Esophagus muscularis mucosa (tissue), 4 donors: ENCODE results near the gene ITM2A.

ENCODE experiments used
- EP300 ChIP-seq: sonication (generic); formaldehyde crosslinking; IDR thresholded peaks from one replicate; pipeline ENCODE4 v1.6.1; 2017; ENCODE audit warnings: antibody characterized with exemption
- POLR2A ChIP-seq: fragments of 450-650 bp; IDR thresholded peaks from one replicate; pipeline ENCODE4 v1.6.1; 2017; ENCODE audit warnings: antibody characterized with exemption, moderate library complexity, mild to moderate bottlenecking, low read depth
- POLR2AphosphoS5 ChIP-seq, 2 donors: sonication (generic); formaldehyde crosslinking; IDR thresholded peaks; one replicate each; pipeline ENCODE4 v1.6.1; 2017; ENCODE audit warnings: antibody characterized with exemption in 2 of 2
- TF ChIP-seq, protein P1 (sequence below), 3 experiments: fragments of 200-600 bp in 2 of 3; fragments of 450-650 bp in 1 of 3; sonication (generic) in 2 of 3; IDR thresholded peaks; one replicate each; pipeline ENCODE4 v1.5.1; 2017 to 2019; ENCODE audit warnings: antibody characterized with exemption in 3 of 3, mild to moderate bottlenecking in 2 of 3, moderate library complexity in 1 of 3

DNA sequence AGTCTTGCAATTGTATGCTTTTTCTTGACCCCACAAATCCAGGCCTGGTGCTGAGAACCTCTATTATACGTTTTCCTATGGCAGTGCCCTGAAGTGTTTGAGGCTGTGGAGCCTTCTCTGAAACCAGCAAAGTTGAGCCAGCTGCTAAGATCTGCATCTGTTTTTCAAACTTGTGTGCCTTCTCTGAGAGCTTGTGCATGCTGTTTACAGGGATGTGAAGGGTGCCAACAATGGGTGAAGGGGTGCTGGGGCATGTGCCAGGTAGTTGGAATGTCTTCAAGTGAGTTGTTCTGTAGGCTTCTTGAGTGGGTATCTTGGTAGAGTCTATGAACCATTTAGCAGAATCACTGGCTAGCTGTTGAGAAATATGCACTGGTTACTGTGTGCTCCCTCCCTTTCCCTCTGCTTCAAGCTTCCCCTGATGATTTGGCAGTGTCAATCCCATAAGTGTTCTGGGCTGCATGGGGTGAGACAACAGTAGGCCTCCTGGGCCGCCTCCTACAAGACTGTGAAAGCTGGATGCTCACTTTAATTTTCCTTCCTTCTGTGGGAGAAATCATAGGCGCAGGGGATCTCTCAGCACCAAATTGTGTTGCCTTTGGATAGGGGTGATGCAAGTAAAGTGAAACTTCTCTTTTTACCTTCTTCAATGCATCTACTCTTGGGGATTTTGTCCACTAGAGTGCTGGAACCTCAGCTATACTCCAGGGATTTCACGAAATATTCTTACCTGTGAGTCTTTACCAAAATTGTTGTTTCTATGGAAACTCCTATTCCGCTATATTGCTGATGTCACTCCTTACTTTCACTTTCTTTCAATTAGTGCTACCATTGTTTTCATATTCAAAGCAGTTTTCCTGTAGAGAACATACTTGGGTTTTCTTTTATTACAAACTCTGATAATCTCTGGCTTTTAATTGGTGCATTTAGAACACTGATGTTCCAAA, 30.0 kb downstream of the ITM2A start:
- TF ChIP-seq EP300 (no peak), POLR2A (no peak), POLR2AphosphoS5 (IDR thresholded peaks at IDR 0.05) (no peak)
- TF ChIP-seq, protein P1, sequence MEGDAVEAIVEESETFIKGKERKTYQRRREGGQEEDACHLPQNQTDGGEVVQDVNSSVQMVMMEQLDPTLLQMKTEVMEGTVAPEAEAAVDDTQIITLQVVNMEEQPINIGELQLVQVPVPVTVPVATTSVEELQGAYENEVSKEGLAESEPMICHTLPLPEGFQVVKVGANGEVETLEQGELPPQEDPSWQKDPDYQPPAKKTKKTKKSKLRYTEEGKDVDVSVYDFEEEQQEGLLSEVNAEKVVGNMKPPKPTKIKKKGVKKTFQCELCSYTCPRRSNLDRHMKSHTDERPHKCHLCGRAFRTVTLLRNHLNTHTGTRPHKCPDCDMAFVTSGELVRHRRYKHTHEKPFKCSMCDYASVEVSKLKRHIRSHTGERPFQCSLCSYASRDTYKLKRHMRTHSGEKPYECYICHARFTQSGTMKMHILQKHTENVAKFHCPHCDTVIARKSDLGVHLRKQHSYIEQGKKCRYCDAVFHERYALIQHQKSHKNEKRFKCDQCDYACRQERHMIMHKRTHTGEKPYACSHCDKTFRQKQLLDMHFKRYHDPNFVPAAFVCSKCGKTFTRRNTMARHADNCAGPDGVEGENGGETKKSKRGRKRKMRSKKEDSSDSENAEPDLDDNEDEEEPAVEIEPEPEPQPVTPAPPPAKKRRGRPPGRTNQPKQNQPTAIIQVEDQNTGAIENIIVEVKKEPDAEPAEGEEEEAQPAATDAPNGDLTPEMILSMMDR (IDR thresholded peaks at IDR 0.05), result no peak
